ENCODE measurements around the gene ARL16.

ARL16 gene

DNA sequence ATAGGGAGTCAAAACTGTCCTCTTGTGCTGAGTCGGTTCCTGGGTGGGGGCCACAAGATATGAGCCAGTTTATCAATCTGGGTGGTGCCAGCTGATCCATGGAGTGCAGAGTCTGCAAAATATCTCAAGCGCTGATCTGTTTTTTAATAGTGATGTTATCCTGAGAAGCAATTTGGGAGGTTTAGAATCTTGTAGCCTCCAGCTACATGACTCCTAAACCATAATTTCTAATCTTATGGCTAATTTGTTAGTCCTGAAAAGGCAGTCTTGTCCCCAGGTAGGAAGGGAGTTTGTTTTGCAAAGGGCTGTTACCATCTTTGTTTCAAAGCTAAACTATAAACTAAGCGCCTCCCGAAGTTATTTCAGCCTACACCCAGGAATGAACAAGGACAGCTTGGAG lies 44.9 kb downstream of the ARL16 start:
- no peak for DNase-seq

DNA sequence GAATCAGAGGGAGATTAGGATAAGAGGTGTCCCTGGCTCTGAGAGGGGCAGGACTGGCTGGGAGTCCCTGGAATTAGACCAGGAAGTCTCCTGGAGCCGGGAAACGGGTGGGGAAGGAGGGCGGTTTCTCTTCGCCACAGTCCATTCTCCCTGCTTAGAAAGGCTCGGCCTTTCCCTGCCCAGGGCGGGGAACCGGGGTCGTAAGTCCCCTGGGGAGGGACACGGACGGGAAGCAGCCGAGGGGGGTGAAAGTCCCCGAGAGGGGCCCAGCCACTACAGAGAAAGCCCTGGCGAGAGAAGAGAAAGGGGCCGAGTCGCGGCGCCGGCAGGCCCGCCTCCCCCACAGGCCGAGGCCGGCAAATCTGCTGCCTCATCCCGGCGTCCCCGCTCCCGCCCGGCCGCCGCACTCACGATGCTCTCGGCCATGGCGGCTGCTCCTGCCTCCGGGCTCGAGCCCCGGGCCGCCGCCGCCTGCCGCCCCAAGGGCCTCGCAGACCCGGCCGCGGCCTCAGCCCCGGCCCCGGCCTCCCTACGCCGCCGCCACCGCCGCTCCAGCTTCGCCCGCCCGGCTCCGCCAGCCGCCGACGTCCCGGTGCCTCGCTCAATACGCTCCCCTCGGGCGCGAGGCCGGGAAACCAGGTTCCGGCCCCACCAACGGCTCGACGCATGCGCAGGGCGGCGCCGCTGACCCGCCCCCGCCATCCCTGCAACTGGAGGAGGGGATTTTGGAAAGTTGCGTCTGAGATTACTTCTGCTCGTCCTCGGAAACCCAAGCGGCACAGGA lies 46.9 kb downstream of the ARL16 start, which contains the start of the genes NPLOC4 and TSPAN10:
Gene NPLOC4, minus strand, starts transcription at position 608 of the 784 bp plus-strand sequence. Its CDS starts 182 bp downstream, at position 426.
Gene TSPAN10, plus strand, starts transcription at position 692 of the 784 bp plus-strand sequence. CDS start 5,217 bp downstream, outside the sequence.
- DNase-seq = peak; percentile 76

DNA sequence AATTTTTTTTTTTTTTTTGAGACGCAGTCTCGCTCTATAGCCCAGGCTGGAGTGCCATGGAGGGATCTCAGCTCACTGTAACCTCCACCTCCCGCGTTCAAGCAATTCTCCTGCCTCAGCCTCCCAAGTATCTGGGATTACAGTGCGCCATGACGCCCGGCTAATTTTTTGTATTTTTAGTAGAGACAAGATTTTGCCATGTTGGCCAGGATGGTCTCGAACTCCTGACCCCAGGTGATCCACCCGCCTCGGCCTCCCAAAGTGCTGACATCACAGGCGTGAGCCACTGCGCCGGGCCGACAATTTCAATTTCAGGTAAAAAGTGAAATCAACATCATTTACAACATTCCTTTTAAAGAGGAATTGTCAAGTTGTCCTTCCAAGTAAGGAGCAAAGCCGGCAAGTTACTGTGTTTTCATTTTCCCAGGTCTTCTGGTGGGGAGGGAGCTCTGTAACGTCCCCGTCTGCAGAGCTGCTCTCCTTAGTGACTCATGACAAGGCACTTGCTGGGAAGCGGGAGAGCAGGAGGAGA lies 47.6 kb downstream of the ARL16 start:
- DNase-seq = no peak

DNA sequence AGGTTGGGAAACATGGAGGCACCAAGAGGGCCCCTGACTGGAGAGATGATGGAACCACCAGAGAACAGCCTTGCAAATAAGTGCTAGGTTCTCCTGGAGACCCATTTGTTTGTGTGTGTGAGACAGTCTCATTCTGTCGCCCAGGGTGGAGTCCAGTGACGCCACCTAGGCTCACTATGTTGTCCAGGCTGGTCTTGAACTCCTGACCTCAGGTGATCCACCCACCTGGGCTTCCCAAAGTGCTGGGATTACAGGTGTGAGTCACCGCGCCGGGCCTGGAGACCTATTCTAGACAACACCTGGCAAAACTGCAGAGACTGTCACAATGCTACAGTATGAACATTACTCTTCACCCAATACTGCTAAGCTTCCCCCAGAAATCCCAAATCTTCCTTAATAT lies 48.2 kb downstream of the ARL16 start:
- DNase-seq = no peak

DNA sequence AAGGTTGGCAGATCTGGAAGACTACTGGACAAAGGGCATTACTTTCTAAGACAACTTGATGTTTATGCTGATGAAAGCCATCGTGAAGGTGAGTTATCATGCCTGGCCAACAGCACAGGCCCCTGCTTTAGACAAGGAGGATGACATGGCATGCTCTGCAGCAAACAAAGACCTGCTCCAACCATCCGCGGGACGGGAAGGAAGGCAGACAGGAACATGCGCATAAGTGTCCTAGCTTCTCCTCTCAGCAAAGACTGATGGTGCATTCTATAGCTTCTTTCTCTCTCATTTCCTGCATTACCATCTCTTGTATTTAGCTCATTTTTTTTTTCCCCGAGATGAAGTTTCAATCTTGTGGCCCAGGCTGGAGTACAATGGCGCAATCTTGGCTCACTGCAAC lies 52.1 kb downstream of the ARL16 start:
- no peak for DNase-seq

Data from NCI-H146 (cell line).